ENCODE data around the gene MTMR3.
"Not testable (repeated sequence)": the region's sequence is repeated elsewhere in the genome, so short reads cannot be mapped to it uniquely, and the experiment has no call there.

MTMR3 gene

GRCh38 chr22:29883045-29883774 lies at the start of gene MTMR3:
Gene MTMR3, plus strand, starts transcription at chr22:29883174. Its CDS starts 87,886 bp downstream, at chr22:29971060.
- DNase-seq = peak; percentile 60 to 76

GRCh38 chr22:29833392-29833965 lies 49.5 kb upstream of the MTMR3 start:
- no peak for DNase-seq

GRCh38 chr22:29834046-29834445 lies 48.9 kb upstream of the MTMR3 start:
- DNase-seq = no peak

GRCh38 chr22:29836791-29837370 lies 46.1 kb upstream of the MTMR3 start:
- DNase-seq = not testable (repeated sequence)

GRCh38 chr22:29837741-29838598 lies 45.0 kb upstream of the MTMR3 start, which contains the start of gene ASCC2:
Gene ASCC2, minus strand, starts transcription at chr22:29838274. Its CDS starts 5,949 bp downstream, at chr22:29832325.
- DNase-seq = peak; percentile 88 to 96

- no peak for DNase-seq
These were observed 44.4 kb upstream of the MTMR3 start for GRCh38 chr22:29838599-29838956.

GRCh38 chr22:29839039-29839438 lies 43.9 kb upstream of the MTMR3 start:
- DNase-seq = no peak

- DNase-seq = no peak
These were observed 42.5 kb upstream of the MTMR3 start for GRCh38 chr22:29840498-29840897.

- DNase-seq = no peak
These were observed 40.8 kb upstream of the MTMR3 start for GRCh38 chr22:29842172-29842571.

- DNase-seq = no peak
These were observed 40.2 kb upstream of the MTMR3 start for GRCh38 chr22:29842740-29843139.

GRCh38 chr22:29846290-29846689 lies 36.7 kb upstream of the MTMR3 start:
- no peak for DNase-seq

GRCh38 chr22:29848111-29848510 lies 34.9 kb upstream of the MTMR3 start:
- no peak for DNase-seq

GRCh38 chr22:29854432-29854831 lies 28.5 kb upstream of the MTMR3 start:
- no peak for DNase-seq

- DNase-seq = peak in 1 of 2 donors; percentile 7
These were observed 27.3 kb upstream of the MTMR3 start for GRCh38 chr22:29855611-29856181.

- no peak for DNase-seq
These were observed 26.5 kb upstream of the MTMR3 start for GRCh38 chr22:29856496-29856895.

GRCh38 chr22:29859030-29859429 lies 23.9 kb upstream of the MTMR3 start:
- not testable (repeated sequence) for DNase-seq

- no peak for DNase-seq
These were observed 22.8 kb upstream of the MTMR3 start for GRCh38 chr22:29860006-29860766.

GRCh38 chr22:29861672-29862297 lies 21.2 kb upstream of the MTMR3 start:
- no peak for DNase-seq

- DNase-seq = not testable (repeated sequence)
These were observed 17.4 kb upstream of the MTMR3 start for GRCh38 chr22:29865572-29865971.

GRCh38 chr22:29867260-29867659 lies 15.7 kb upstream of the MTMR3 start:
- DNase-seq = no peak

GRCh38 chr22:29867851-29868250 lies 15.1 kb upstream of the MTMR3 start:
- DNase-seq = no peak

- no peak for DNase-seq
These were observed 12.4 kb upstream of the MTMR3 start for GRCh38 chr22:29870574-29870973.
